NCI-H1105 (cell line): ENCODE data around the gene SOX2.

Experiments used
- DNase-seq: peaks from one replicate; lab custom pipeline; 2025; lab: John Stamatoyannopoulos, UW

SOX2 gene

DNA sequence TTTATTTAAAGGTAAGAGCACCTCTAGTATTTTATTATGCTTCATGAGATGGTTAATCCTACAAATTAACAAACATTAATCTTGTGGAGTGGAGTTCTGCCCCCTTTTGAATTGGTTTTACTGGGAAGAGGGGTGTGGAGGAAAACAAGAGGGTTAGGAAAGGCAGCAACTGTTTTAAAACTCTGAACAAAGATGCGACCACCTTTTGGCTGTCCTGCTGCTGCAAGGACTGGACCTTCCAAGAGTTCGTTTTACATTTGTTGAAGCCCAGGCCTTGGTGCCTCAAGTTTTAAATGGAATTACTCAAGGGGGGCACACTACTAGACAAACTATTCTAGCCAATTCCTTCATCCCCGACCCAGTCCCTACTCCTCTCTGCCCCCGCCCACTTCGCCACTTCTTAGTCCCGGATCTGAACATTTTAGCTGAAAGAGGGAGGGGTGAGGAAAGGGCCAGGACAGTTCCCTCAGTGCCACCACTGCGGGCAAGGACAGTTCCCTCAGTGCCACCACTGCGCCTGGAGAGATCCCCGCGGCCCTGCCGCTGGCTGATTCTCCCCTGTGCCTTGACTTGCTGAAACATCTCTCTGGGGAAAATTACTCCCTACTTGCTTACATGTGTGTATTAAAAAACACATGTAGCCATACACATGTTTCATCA is 11.2 kb downstream of the SOX2 start:
- no peak for DNase-seq

DNA sequence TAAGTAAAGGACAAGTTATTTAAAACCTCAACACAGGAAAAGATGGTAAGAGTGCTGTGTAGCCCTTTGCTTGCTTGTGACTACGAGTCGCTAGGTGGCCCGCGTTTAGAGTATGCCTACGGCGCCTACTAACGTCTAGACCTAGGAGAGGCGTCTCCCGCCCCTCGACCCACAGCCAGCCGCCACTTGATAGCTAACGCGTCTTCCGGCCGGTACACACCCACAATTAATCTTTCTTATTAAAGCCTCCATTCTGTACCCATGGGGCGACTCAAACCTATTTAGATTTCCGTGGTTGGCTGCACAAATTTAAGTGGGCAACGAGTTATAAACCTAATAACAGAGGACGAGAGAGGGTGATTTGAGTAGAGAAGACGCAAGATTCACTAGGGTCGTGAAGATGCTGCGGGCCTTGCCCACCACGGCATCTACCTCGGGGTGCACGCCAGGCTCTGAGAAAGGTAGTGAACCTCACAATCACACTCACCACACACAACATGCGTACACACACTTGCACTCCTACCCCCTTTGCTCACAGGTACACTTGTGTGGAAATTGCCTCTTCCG is 12.0 kb downstream of the SOX2 start:
- DNase-seq: no peak

DNA sequence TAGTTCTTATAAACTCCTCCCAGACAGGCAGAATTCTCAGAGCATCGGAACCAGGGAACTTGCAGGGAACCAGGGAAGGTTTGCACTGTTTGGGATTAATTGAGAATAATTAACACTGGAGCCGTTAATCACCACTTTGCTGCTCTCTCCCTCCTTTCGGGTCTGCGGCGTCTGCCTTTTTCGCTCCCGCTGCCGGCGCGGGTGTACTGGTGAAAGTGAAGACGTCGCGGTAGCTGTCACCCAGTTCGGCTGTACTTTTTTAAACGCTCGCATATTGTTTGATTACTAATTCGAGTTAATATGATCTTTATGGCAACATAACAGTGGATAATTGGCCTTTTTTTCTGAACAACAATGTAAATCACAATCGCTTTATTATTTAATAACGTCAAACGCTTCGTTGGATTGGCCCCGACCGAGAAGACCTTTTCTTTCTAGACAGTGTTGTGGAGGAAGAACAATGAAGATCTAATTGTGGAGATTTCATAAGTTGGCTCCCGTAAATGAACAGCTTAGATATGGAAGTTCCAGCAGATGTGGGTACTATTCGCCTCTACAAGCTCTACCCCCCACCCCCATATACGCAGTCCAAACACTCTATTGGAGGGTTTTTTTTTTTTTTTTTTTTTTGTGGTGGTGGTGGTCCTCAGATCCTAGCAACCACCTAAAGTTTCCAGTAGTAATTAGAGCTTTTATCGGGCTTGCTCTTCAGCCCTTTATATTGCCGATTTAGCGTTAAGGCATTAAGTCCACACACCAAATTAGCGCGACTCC is 12.7 kb downstream of the SOX2 start:
- DNase-seq: no peak

DNA sequence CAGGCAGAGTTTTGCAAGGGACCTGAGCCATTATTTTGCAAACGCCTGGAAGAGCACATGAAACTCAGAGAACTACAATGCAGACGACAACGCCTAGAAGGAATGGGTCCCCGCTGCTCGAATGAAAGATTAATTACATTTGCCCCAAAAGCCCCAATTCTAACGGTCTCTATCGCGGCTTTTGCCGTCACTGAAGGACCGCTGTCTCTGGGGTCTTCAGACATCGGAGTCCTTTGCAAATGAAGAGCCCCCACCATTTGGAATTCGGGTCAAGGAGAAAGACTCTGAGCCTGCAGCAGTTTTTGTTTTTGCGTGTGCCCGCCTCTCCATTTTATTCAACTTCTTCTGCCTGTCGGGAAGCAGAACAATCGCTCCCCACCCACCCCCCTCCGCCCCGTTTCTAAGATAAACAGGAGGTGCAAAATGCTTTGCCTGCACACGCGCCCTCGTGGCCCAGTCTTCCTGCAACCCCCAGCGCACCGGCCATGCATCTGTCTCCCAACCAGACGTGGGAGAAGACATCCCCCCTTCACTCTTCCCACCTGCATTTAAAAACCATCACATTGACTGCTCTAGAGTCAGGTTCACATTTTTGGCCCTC is 13.5 kb downstream of the SOX2 start:
- DNase-seq: no peak

DNA sequence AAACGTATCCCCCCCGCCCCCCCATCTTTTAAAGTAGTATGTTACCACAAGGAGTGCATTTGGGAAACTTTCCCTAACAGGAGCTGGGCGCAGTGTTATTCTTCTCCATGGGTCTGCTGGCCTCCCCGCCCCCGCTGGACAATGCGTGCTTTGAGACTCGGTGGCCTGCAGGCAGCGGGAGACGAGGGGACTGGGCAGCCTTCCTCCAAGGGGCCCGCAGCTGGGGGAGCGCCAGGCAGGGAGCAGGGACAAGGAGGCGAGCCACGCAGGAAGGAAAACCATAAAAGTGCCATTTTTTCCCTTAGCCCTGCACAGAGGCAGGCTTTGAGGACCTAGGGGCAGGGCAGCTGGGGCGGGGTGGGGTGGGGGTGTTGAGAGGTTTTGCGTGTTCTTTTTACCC is 14.1 kb downstream of the SOX2 start:
- no peak for DNase-seq

DNA sequence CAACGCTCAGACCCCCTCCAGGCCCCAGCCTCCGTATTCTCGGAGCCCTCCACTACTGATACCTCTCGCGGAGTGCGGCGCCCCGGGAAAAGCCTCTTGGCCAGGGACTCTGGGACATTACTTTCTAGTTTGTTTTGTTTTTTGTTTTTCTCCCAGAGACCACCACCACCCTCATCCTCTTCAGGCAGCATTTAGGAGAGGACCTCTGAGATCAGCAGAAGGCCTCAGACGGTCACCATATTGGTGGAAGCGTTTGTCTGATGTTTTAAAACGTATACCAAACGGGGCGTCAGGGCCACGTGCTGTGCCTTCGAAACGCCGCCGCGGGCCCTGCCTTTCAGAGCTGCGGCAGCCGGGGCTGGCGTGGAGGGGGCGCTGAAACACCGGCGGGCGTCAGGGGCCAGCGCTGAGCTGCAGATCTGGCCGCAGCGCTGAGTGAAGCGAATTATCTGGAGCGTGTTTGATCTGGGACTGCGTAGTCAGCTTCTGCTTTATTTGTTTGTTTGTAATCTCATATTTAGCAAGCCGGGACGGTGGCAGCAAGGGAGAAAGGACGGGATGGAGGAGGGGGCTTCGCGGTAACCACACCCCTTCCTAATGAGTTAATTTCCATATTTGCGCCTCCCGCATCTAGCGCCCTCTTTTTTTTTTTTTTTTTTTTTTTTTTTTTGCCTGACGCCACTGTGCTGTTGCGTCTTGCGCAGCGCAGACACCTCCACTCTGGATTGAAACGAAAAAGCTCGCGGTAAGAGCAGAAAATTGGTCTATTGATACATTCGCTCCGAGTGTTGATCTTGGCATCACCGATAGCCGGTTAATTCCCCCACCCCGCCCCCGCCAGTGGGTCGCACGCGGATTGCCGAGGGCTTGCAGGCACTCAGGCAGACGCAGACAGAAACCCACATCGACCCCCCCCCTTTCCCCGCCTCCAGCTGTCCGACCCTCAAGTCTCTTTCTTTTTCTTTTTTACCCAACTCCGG is 14.9 kb downstream of the SOX2 start:
- no peak for DNase-seq

DNA sequence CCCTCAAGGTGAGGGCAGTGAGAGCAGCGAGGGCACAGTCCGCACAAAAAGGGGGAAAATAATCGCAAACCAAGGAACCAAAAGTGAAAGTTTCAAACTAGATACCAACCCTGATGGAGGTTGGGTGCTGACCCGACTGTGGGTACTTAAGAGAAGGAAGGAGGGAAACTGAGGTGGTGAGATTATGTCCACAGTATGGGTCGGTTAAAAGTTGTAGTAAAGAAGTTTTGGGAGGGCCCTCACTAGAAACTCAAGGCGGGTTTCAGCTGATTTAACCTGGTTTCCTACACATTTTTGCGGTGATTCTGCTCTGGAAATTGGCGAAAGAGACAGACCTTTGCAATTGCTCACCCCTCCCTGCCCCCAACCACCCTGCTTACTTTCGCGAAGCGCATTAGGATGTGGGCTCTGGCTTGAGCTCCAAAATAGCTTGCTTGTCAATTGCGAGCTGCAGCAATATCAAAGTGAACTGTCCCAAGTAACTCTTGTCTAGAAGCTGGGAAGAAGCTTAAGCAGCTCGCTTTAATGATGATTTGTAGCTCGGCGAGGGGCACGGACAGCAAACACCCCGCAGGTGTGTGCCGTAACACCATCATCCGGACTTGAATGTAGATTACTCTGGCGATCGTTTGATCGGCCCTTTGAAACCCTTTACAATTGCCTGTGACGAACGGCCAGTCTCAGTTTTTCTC is 15.8 kb downstream of the SOX2 start:
- DNase-seq: no peak

DNA sequence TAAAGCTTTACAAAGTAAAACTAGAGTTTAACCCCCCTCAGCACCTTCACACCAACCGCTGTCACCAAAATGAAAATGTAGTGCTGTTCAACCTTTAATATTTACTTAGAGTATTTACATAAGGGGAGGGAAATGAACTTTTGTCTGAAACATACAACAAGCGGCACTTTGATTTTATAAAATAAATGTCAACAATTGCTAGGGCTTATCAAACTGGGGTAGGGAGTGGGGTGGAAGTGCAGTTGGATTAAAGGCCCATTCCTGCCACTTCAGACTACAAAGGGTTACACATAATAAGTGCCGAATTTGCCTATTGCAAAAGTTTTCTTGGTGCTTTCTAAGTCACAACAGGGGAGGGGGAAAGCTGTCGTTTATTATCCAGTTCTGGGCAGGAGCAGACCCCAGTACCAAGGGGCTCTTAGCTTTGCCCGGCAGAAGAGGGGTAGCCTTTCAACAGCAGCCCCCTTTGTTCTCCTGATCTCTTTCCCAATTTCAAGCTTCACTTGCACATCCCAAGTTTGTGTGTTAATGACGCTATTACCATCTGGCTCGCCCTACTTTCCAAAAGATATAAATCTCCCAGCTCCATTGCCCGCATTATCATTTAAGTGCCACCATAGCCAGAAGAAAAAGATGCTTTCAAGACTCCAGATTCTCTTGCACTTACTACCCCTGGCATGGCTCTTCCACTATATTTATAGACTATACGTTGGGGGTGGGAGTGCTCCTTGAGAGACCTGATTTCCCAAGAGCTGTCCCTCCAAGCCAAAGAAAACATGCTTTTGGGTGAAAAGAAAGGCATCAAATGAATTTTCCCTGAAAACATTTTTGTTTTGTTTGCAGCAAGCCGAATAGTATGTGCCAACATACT is 17.0 kb downstream of the SOX2 start:
- DNase-seq: no peak

DNA sequence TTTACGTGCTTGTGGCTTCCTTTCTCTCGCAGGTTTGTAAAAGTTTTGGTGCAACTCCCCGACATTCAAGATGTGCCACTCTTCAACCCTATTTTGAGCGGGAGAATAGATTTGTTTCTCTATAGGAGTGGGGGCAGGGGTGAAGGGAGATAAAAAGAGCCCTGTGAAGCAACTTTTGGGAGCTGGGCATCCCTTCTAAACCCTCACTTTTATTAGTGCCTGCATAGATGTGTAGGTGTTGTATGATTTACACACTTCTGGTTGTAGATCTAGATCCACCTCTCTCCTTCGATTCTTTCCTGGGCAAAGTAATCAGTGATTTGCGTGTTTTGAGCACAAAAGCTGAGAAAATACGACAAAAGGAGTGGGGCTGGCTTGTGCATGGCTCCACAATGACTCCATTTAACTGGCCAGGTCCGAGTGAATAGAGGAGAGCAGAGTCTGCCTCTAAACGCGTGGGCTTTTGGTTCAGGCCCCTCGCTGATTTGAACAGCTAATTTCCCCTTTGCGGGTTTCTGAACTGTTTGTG is 17.7 kb downstream of the SOX2 start:
- no peak for DNase-seq

DNA sequence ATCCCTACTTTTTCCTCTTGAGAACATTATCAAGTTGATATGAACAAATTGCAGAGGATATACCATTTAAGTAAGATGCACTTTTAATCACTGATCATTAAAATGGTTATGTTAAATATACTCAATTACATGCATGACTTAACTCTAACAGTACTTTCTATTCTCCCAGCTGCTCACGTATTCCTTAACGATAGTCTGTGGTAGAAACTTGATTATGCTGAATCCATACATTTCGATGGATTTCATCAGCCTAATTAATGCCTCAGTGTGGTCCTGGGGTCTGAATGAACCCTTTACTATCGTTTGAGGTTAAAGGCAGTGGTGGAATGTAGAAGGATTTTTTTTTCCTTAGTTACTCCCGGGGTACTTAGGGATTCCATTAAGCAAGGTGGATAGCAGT is 18.6 kb downstream of the SOX2 start:
- no peak for DNase-seq

DNA sequence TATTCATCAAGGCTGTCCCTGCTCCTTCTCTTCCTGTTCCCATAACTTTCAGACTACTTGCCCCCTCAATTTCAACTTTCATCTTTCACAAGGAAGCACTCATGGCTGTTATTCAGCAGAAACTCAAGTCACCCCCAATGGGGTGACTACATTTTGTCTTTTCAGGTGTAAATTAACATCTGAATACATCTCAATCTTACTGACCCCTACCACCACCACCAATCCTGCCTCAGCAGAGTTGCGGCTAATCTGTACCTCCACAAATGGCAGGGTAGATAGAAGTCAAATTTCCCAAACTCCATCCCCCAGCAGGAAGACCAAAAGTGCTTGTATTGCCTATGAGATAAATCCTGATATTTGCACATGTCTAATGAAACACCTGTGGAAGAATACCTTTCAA is 19.2 kb downstream of the SOX2 start:
- DNase-seq: no peak

DNA sequence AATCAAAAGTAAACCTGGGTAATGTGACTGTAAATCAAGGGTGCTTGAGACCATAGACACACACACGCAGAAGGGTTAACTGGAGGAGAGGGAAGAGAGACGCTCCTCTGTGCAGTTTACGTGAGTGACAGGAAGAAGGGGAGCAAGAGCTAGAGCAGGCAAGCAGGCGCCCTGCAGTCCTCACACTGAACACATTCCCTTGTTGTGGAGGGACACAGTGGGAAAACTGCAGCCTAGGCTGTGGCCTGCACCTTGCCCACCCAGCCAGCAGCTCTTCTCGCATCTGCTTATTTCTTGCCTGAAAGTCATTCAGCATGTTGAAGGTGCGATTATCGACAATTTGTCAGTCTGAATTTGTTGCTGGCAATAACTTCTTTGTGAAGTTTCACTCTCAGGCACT is 24.2 kb downstream of the SOX2 start:
- DNase-seq: no peak

DNA sequence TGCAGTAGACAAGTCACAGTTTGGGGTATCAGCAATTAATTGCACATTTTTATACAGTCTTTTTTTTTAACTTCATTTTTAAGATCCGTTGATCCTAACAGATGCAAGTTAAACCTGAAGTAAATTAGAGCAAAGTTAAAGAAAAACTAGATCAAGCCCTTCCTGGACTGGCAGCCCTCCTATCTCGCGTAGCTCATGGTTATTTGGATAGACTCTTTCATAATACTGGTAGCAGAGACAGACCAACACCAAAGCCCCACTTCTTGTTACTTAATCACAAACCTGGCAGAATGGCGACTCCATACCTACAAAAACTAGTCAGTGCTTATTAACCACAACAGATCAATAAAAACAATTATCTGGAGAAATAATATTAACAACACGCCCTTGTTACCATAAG is 26.8 kb downstream of the SOX2 start:
- no peak for DNase-seq

DNA sequence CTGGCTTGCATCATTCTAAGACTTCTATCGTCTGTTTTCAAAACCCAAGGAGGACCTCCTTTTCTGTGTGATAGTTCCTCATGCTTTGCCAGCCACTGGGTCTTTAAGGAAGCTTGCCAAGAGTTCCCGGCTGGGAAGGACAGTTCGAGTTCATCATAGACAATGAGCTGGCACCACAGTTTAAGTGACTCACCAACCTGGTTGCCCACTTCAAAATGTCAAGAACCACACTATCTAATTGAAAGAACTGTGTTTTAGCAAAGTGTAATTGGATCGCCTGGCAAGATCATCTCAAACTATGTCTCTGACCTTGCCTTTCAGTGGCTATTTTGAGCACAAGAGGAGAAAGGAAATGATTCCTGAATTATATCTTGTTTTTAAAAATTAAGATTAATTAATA is 27.9 kb downstream of the SOX2 start:
- no peak for DNase-seq

DNA sequence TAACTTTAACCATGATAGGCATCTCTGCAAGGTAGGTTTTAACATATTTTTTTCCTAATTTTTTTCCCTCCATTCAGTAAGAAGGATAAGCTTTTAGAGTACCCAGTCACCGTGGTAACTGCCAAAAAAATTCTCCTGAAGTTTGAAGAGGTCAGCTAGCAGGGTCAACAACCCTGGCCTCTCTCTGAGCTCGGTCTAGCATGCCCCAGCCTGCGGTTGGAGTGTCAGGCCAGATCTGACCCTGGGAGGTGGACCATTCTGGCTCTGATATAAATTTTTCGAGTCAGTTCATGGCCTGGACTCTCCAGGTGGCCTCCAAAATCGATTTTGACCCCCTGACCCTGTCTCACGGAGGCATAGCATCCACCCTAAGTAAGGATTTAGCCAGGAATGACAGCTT is 29.7 kb downstream of the SOX2 start:
- no peak for DNase-seq

DNA sequence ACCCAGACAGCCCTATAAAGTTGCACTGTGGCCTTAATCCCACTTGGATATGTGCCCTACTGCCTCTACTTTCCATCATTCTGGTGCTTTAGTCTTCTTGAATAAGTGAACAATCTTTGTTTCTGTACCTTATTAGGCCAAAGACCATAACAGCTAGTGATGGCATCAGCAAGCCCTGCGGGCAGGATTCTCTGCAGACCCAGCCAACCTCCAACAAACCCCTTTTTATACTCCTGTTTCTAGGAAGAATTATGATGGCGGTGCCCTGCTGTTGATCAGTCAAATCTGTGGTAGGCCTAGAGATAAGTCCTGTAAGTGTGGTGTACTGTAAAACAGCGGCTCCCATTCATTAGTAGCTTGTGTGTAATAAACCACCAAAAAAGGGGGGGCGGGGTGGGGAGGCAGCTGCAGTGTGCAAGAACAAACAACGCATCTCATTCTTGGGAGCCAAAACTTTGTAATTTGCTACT is 40.5 kb downstream of the SOX2 start:
- no peak for DNase-seq

DNA sequence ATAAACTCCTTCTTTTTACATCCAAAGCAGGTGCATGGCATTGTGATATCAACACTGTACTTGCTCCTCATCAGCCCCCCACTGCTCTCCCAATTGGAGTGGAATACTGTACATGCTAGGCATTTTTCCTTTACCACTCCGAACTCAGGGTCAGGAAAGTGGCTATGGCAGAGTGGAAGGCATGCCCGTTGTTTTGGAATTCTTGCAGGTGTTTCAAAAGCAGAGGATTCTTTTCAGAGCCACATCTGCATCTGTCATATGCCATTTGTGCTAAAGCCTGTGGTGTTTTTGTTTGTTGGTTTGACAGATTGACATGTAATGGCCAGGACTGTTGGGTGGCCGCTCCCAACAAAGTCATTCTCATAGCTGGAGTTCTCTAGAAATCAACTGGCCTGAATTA is 41.7 kb downstream of the SOX2 start:
- DNase-seq: no peak

DNA sequence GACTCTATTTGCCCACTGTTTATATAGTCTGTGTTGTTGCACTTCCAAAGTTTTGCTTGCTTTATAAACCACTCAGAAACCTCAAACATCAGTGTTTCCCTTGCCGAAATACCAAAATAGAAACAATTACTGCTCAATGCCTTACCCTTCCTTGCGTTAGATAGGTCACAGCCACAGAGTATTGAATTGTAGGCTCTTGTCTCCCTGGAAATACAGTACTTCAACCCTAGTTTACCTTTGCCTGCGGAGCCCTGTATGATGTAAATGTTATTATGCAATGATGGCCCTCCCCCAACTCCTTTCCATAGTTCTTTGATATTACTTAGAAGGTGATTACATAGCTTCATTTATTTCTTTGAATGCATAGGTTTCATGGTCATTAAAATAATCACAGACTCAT is 44.2 kb downstream of the SOX2 start:
- no peak for DNase-seq

DNA sequence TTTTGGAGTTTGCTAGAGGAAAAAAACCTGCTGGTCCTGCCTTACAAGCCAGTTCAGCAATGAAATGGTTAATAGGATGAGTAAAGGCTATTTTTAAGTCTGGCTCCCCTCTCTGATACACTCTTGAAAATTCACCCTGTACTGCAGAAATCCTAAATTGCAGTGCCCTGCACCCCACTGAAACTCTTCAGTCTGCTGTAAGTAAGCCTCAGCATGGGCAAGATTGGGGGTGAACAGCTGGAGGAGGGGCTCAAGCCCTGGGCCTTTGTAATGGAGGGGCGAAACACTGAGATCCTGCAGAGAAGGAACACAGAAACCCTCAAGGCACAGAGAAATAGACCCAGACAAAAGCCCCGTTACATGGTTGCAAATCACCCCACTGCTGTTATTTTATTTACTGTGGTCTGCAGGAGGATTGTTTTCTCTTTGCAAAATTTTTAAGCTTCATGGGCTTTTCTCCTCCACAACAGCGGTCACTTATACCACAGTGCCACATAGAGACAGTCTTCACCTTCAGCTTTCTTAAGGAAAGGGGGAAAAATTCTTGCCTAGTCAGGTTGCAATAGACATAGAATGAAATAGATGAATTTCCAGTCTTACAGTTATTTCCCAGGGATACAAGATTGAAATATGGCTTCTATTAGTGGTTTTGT is 45.0 kb downstream of the SOX2 start:
- DNase-seq: no peak
